CD14-positive monocyte (primary cell): ENCODE data around the gene FGF14. TPM values are rescaled to one million over a fixed set of nuclear protein-coding genes. Genes with fewer than 3 reads are reported as not detected.

Source experiments
- DNase-seq, 3 donors: peaks; one replicate each; pipeline ENCODE4 v3.0.0-alpha.2; 2011 to 2022
- H2AFZ ChIP-seq: 2 replicates; pipeline ENCODE4 v1.6.0; 2012; ENCODE audit warnings: mild to moderate bottlenecking, low read depth, low read length, inconsistent platforms; ENCODE audit not compliant: insufficient read depth, poor library complexity, severe bottlenecking
- H3K27ac ChIP-seq, 2 donors: 1 replicate in 1 of 2; 2 replicates in 1 of 2; pipeline ENCODE4 v1.5.1; 2012 to 2013; ENCODE audit warnings: low read length in 2 of 2, control low read depth in 1 of 2, inconsistent platforms in 1 of 2, low read depth in 1 of 2, mild to moderate bottlenecking in 1 of 2
- H3K27me3 ChIP-seq, 2 donors: one replicate each; pipeline versions ENCODE4 v1.6.0 to v1.6.1; 2011 to 2013; ENCODE audit warnings: low read length in 2 of 2; ENCODE audit not compliant: control insufficient read depth in 2 of 2, insufficient read depth in 2 of 2
- H3K36me3 ChIP-seq, 2 donors: replicated peaks in 1 of 2; 1 replicate in 1 of 2; 2 replicates in 1 of 2; pipeline versions ENCODE4 v1.5.1 to v1.6.1; 2012 to 2013; ENCODE audit warnings: low read length in 2 of 2, control low read depth in 1 of 2, inconsistent platforms in 1 of 2, mild to moderate bottlenecking in 1 of 2; ENCODE audit not compliant: insufficient read depth in 2 of 2, control insufficient read depth in 1 of 2
- H3K4me1 ChIP-seq, 2 donors: 1 replicate in 1 of 2; 2 replicates in 1 of 2; pipeline versions ENCODE4 v1.5.1 to v1.6.1; 2012 to 2013; ENCODE audit warnings: low read length in 2 of 2, control low read depth in 1 of 2, inconsistent platforms in 1 of 2, mild to moderate bottlenecking in 1 of 2, moderate library complexity in 1 of 2; ENCODE audit not compliant: insufficient read depth in 2 of 2, control insufficient read depth in 1 of 2
- H3K4me2 ChIP-seq: replicated peaks from 2 replicates; pipeline ENCODE3; 2012; ENCODE audit warnings: low read length, moderate library complexity, mild to moderate bottlenecking; ENCODE audit not compliant: poor library complexity, severe bottlenecking; ENCODE audit errors: extremely low read depth
- H3K4me3 ChIP-seq, 3 experiments: fragments of 200-600 bp in 1 of 3; sonication (generic) in 1 of 3; replicated peaks in 1 of 3; 1 replicate in 2 of 3; 2 replicates in 1 of 3; pipeline ENCODE4 v1.5.1; 2011 to 2013; ENCODE audit warnings: low read length in 3 of 3, mild to moderate bottlenecking in 3 of 3, control low read depth in 2 of 3, low read depth in 2 of 3, inconsistent platforms in 1 of 3, moderate library complexity in 1 of 3
- H3K79me2 ChIP-seq: 2 replicates; pipeline ENCODE4 v1.6.0; 2012; ENCODE audit warnings: mild to moderate bottlenecking, control low read depth, inconsistent platforms, low read length, moderate library complexity; ENCODE audit not compliant: insufficient read depth
- H3K9ac ChIP-seq: 2 replicates; pipeline ENCODE4 v1.6.0; 2017; ENCODE audit warnings: low read length, mild to moderate bottlenecking; ENCODE audit not compliant: insufficient read depth, poor library complexity, severe bottlenecking
- H3K9me3 ChIP-seq, 2 donors: replicated peaks in 1 of 2; 1 replicate in 1 of 2; 2 replicates in 1 of 2; pipeline versions ENCODE4 v1.5.1 to v1.6.1; 2012 to 2013; ENCODE audit warnings: low read length in 2 of 2, control low read depth in 1 of 2; ENCODE audit not compliant: control insufficient read depth in 1 of 2, insufficient read depth in 1 of 2
- H4K20me1 ChIP-seq: 2 replicates; pipeline ENCODE4 v1.6.0; 2012; ENCODE audit warnings: mild to moderate bottlenecking, low read length, control low read depth, moderate library complexity; ENCODE audit not compliant: insufficient read depth
- H3K27ac Mint-ChIP-seq, 7 donors: one replicate each; pipeline ENCODE4 v1.8.0; 2020; ENCODE audit warnings: mild to moderate bottlenecking in 7 of 7, mixed read lengths in 7 of 7, moderate library complexity in 6 of 7, inconsistent platforms in 2 of 7
- H3K27me3 Mint-ChIP-seq, 3 donors: one replicate each; pipeline ENCODE4 v1.8.0; 2021 to 2022; ENCODE audit warnings: low read depth in 3 of 3, mild to moderate bottlenecking in 3 of 3, mixed read lengths in 3 of 3, moderate library complexity in 3 of 3, inconsistent platforms in 1 of 3
- H3K36me3 Mint-ChIP-seq, 2 donors: one replicate each; pipeline ENCODE4 v1.8.0; 2020; ENCODE audit warnings: mixed read lengths in 2 of 2, inconsistent platforms in 1 of 2, mild to moderate bottlenecking in 1 of 2
- H3K4me1 Mint-ChIP-seq: one replicate; pipeline ENCODE4 v1.8.0; 2020; ENCODE audit warnings: mild to moderate bottlenecking, mixed read lengths
- H3K4me3 Mint-ChIP-seq, 2 donors: one replicate each; pipeline ENCODE4 v1.8.0; 2020; ENCODE audit warnings: mild to moderate bottlenecking in 2 of 2, mixed read lengths in 2 of 2, moderate library complexity in 1 of 2
- H3K9me3 Mint-ChIP-seq, 7 donors: one replicate each; pipeline ENCODE4 v1.8.0; 2020 to 2022; ENCODE audit warnings: mixed read lengths in 7 of 7, mild to moderate bottlenecking in 6 of 7, moderate library complexity in 6 of 7, inconsistent platforms in 2 of 7
- CTCF ChIP-seq: fragments of 200-600 bp; IDR thresholded peaks from one replicate; pipeline ENCODE4 v1.8.0; 2022; ENCODE audit warnings: antibody characterized with exemption, mild to moderate bottlenecking
- WGBS: methylation state at CpG from one replicate; pipeline ENCODE4 v1.1.5; 2013; ENCODE audit warnings: missing lambda C conversion rate; ENCODE audit not compliant: insufficient coverage; 5-methylcytosine and 5-hydroxymethylcytosine counted together
- intact Hi-C, 2 donors: fragments of 100-400 bp; cut with micrococcal nuclease; formaldehyde crosslinking; loops; one replicate each; pipeline versions ENCODE4 v1.15.0 to v1.15.1; 2023
- polyA plus RNA-seq, 3 donors: library from polyadenylated mRNA; depleted of rRNA in 1 of 3; unstranded in 2 of 3; stranded (reverse) in 1 of 3; fragments of 300-500 nt in 2 of 3; fragments of >200 nt in 1 of 3; fragmentation: Illumina TruSeq in 2 of 3; gene quantifications; 1 replicate in 2 of 3; 2 replicates in 1 of 3; pipeline ENCODE4 v1.2.3, GENCODE V29; 2012 to 2021

Gene FGF14
- polyA plus RNA-seq, 3 donors, result not detected

- WGBS, result 96% methylated on average over 4 of the region's 4 CpGs
- Mint-ChIP-seq H3K27ac (no peak overlapping the region), H3K36me3 (no peaks in the 10 kb centered on the region), H3K4me1 (no peaks in the 10 kb centered on the region), H3K4me3 (no peak overlapping the region), H3K27me3 (peaks cover 0 to 1% (median 0%) of the 10 kb centered on the region in 3 donors), H3K9me3 (peaks cover 11 to 19% (median 17%) of the 10 kb centered on the region in 7 donors)
- H3K4me2 ChIP-seq, result no peak overlapping the region
- H3K4me1 ChIP-seq, result no peaks in the 10 kb centered on the region
- no peaks in the 10 kb centered on the region for H3K27me3 ChIP-seq
- no peak overlapping the region for H3K27ac ChIP-seq
- intact Hi-C loops, result no loop called here
- H2AFZ ChIP-seq, result no peak overlapping the region
- H3K79me2 ChIP-seq, result no peaks in the 10 kb centered on the region
- DNase-seq, result no peak
- no peak overlapping the region for H3K9ac ChIP-seq
- TF ChIP-seq CTCF, result no peak
- no peak overlapping the region for H3K4me3 ChIP-seq
- no peaks in the 10 kb centered on the region for H4K20me1 ChIP-seq
- H3K9me3 ChIP-seq, result peaks cover 9 to 17% of the 10 kb centered on the region in 2 donors
- no peaks in the 10 kb centered on the region for H3K36me3 ChIP-seq
Observed at GRCh38 chr13:102020611-102021216, 381.1 kb downstream of the FGF14 start.

- H3K27me3 ChIP-seq, result no peaks in the 10 kb centered on the region
- no peaks in the 10 kb centered on the region for H4K20me1 ChIP-seq
- no peak overlapping the region for H3K27ac ChIP-seq
- Mint-ChIP-seq H3K27me3 (peaks cover 0 to 1% (median 0%) of the 10 kb centered on the region in 3 donors), H3K27ac (peak overlapping the region in 1 of 7 donors; percentile 3), H3K9me3 (peaks cover 11 to 19% (median 17%) of the 10 kb centered on the region in 7 donors), H3K4me3 (no peak overlapping the region), H3K36me3 (no peaks in the 10 kb centered on the region), H3K4me1 (no peaks in the 10 kb centered on the region)
- no peak for TF ChIP-seq CTCF
- H3K4me1 ChIP-seq, result no peaks in the 10 kb centered on the region
- intact Hi-C loops, result no loop called here
- no peaks in the 10 kb centered on the region for H3K79me2 ChIP-seq
- H3K36me3 ChIP-seq, result no peaks in the 10 kb centered on the region
- H3K9me3 ChIP-seq, result peaks cover 12 to 17% of the 10 kb centered on the region in 2 donors
- no peak overlapping the region for H3K4me3 ChIP-seq
- no peak for DNase-seq
- no peak overlapping the region for H3K9ac ChIP-seq
- H2AFZ ChIP-seq, result no peak overlapping the region
- no peak overlapping the region for H3K4me2 ChIP-seq
Observed at GRCh38 chr13:102018716-102019115, 383.1 kb downstream of the FGF14 start.
